COLO668 (cell line): ENCODE results near the gene VPS37B.
A peak's percentile ranks its signal among the peaks of the same experiment; 100 is the strongest.
"Not testable (repeated sequence)": the region's sequence is repeated elsewhere in the genome, so short reads cannot be mapped to it uniquely, and the experiment has no call there.

Source experiments
- DNase-seq: peaks from one replicate; lab custom pipeline; 2025; ENCODE audit not compliant: unreplicated experiment; lab: John Stamatoyannopoulos, UW

Gene VPS37B, protein sequence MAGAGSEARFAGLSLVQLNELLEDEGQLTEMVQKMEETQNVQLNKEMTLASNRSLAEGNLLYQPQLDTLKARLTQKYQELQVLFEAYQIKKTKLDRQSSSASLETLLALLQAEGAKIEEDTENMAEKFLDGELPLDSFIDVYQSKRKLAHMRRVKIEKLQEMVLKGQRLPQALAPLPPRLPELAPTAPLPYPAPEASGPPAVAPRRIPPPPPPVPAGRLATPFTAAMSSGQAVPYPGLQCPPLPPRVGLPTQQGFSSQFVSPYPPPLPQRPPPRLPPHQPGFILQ

DNA sequence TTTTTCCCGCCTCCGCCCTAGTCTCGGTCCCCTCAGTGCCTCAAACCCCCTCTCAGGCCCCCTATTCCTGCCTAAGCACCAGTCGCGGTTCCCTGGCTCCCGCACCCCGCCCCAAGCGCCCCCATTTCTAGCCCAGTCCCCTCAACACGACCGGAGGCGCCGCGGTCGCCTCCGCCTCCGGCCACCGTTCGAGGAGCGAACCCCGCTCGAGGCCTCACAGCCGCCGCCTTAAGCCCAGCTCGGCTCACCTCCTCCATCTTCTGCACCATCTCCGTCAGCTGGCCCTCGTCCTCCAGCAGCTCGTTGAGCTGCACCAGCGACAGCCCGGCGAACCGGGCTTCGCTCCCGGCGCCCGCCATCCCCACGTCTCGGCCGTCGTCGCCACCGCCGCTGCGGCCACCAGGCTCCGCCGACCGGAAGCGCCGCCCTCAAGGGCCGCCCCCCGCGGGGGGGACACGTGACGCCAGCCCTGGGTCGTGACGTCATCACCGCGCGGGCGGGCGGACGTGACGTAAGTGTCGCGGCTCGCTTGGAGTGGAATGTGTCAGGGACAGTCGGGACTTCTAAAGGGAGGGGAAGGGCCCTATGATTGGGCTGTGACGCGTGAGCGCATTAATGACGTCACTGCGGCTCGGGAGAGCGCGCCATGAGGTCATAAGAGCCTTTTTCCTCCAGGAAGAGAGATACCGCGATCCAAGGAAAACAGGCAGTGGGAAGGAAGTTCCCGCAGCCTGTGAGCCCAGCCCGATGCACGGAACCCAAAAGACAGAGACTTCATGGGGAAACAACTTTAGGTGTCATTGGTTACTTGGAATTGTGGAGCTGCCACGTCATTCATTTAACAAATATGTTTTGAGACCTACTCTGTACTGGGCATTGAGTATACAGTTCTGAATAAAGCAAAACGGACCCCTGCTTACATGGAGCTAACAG is at the start of gene VPS37B:
Gene VPS37B, minus strand, starts transcription at position 421 of the 933 bp plus-strand sequence. Its CDS starts 62 bp downstream, at position 359.
- DNase-seq: peak; percentile 95

DNA sequence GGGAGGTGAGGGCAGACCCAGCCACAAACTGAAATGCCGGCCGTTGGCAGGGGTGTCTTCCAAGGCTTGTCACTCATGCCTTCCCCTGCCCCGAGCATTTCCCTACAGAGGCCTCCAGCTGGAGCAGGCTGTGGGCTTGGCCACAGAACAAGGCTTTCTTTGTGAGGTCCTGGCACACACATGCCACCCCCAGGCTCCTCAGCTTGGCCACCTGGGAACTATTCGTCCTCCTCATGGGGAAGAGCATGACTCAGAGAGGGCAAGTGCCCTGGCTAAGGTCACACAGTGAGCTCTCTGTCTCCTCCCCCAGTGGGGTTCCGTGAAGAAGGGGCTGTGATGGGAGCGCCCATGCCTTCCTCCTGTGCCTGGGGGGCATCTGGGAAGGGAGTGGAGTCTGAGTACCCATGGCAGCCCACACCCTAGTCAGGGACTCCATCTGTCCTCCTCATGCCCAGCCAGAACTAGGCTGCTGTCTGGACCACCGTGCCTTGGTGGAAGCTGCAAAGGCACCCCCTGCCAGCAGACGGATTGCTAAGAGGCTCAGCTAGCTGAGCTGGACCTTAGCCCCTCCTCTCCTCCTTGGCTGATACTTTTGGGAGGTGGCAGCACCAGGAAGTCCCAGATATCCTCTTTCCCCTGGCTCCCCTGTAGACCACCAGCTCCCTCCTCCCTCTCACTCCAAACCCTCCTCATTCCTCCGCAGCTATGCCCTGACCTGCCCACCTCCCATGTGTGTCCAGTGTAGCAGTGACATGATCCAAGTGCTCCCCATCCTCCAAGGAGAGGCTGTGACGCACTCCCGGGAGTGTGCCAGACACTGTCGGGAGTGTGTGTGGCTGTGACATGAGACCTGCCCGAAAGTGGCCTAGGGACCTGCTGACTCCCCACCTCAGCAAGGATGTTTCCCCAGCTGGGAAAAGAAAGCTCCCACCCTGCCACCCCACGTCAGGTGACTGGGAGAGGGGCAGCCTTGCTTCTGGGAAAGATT is 49.0 kb upstream of the VPS37B start:
- DNase-seq: no peak

DNA sequence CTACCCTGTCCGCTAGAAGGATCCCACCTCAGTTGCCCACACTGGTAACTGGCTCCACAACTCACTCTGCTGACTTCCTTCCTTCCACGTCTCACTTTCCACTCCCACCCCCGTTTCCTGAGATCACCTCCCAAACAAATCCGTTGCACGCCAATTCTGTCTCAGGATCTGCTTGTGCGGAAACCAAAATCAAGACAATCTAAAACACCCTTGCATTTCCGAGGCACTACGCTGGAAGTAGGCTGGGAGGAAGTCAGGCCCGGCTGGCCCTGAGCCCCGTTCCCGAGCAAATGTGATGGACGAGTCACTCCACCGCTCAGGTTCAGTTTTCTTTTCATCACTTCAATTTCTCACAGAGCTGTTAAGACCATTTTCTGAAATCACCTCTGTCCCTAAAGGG is 47.3 kb upstream of the VPS37B start:
- DNase-seq: no peak

DNA sequence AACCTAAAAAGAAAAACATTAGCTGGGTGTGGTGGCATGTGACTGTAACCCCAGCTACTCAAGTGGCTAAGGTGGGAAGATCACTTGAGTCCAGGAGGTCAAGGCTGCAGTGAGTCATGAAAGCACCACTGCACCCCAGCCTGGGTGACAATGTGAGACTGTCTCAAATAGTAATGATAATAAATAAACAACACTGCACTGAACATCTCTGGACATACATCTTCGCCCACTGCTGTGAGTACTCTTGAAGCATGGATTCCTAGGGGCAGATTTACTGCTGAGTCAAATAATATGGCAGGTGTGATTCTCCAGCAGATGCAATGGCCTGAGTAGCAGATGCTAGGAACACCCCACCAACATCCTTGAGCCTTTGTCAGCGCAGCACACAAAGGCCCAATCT is 46.7 kb upstream of the VPS37B start:
- no peak for DNase-seq

DNA sequence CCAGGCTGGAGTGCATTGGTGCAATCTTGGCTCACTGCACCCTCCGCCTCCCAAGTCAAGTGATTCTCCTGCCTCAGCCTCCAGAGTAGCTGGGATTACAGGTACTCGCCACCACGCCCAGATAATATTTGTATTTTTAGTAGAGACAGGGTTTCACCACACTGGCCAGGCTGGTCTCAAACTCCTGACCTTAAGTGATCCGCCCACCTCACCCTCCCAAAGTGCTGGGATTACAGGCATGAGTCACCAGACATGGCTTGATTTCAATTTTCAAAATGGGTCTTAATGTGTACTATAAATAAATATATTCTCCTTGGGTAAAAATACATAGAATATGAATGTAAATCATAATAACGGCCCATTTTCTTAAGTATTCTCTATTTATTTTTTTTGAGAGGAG is 45.4 kb upstream of the VPS37B start:
- not testable (repeated sequence) for DNase-seq

DNA sequence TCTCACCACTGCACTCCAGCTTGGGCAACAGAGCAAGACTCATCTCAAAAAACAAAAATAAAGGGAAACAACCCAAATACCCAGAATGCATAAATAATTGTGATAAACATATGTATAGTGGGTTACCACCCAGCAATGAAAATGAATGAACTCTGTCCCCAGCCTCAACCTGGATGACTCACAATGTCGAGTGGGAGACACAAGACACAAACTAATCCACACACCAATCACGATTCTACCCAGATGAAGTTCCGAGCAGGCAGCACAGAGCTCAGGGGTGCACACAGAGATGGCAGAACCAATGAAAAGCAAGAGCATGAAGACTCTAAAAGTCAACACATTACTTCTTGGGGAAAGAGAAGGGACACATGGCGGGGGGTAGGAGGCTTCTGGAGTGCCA is 43.2 kb upstream of the VPS37B start:
- DNase-seq: no peak

DNA sequence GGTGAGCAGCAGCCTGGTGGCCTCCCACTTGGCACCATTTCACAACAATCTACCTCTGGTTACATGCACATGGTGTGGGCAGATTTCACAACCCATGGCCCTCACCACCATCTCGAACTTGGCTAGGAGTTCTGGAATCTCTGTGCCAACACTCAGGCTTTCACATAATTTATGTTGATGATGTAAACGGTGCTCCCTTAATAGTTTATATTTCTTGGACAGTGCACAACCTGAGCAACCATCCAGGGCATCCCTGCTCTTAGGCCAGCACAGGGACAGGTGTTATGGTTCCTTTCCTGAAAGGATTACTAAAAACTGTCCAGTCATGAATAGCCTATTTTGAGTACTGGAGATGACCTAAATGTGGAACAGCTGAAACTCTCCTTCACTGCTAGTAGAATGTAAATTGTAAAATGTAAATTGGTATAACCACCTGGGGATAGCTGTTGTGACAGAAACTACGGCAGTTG is 41.7 kb upstream of the VPS37B start:
- DNase-seq: no peak

DNA sequence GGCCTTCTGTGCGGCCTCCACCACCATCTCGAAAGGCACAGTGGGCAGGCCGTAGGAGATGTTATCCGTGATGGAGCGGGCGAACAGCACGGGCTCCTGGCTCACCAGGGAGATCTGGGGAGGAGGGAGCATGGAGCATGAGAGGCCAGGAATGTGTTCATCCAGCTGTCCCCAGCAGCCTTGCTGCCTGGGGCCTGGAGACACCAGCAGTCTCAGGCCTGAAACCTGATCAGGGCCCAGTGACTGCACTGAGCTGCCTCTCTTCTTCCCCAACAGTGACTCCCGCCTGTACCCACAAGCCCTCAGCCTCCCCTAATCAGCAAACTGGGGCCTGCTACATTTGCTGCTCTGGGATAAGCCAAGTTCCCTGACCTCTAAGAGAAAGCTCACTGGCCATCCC is 39.4 kb upstream of the VPS37B start:
- DNase-seq: no peak

DNA sequence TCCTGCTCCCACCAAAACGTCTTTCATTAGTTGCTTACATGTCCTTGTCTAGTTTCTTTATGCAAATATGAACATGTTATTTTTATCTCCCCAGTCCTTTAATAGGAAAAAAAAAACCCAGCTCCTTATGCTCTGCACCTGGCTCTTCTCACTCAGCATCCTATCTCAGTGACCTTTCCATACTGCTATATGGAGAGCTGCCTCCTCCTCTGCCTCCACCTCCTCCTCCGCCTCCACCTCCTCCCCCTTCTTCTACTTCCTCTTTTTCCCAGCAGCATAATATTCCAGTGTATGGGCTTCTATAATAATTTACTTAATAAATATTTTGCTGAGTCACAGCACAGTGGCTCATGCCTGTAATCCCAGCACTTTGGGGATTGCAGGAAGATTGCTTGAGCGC is 38.8 kb upstream of the VPS37B start:
- DNase-seq: no peak

DNA sequence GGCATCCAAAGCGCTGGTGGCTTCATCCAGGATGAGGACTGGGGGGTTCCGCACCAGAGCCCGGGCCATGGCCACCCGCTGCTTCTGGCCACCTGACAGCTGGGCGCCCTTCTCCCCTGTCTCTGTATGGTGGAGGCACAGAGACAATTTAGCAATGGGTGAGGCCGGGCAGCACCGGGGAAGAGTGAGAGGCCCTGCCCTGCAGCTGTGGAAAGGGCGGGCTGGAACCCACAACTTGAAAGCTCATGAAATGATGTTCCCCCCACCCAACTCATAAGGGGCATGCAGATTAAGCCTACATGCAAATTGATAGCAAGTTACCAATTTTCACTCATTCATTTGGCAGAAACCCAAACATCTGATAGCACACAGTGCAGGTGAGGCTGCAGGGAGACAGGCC is 36.3 kb upstream of the VPS37B start:
- DNase-seq: no peak

DNA sequence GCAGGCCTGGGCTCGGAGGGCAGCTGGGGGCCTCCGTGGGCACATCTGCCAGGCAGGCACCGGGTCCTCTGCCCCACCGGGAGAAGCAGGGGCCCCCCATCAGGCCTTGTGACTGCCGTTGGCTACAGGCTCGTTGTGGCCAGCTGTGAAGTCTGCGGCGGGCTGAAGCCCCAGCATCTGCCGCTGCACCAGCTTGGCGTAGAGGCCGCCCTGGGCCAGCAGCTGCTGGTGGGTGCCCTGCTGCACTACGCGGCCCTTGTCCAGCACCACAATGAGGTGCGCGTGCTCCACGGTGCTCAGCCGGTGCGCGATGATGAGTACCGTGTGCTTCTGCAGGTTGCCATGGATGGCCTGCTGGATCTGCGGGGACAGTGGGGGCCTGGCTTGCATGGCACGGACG is 33.9 kb upstream of the VPS37B start:
- DNase-seq: no peak

DNA sequence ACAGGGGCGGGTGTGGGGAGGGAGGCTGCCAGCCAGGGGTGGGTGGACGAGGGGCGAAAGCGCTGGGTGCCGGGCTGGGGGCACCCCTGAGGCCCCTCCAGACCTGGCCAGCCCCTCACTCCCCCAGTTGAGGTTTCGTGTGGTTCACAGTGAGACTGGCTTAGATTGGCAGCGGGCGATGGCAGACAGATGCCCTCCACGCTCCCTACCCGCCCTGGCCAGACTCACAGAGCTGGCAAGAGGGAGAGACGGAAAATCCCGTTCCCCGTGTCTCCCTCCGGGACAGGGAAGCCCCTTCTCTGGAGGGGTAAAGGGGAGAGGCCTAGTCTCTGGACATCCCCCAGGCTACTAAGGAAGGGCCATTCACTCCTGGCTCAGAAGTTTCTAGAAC is 33.2 kb upstream of the VPS37B start:
- DNase-seq: no peak

DNA sequence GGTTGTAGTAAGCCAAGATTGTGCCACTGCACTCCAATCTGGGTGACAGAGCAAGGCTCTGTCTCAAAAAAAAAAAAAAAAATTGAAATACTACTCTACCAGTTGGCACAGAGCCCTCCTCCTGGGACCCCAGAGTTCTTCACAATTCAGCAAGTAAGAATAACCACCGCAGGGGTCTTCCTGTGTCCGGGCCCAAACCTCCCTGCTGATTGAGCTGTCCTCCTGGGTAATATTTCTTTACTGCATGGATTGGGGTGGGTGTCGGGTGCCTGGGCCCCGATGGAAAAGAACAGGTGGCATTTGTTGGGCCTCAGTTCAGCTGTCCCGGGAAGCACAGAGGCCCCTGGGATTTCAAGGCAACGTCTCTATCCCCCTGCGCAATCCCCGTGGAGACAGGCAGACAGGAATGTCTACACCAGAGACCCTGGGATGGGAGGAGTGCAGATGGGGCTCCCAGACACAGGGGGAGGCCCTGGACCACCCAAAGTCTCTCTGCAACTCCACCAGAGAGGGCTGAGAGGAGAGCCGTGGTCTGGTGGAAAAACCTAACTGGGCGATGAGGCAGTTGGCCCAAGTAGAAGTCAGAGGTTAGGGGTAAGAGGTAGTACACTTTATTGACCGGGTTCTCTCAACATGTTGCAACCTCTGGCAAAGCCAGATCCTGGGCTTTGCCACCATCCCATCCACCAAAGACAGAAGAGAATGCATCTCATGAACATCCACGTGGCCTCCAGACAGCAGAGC is 32.7 kb upstream of the VPS37B start:
- no peak for DNase-seq

DNA sequence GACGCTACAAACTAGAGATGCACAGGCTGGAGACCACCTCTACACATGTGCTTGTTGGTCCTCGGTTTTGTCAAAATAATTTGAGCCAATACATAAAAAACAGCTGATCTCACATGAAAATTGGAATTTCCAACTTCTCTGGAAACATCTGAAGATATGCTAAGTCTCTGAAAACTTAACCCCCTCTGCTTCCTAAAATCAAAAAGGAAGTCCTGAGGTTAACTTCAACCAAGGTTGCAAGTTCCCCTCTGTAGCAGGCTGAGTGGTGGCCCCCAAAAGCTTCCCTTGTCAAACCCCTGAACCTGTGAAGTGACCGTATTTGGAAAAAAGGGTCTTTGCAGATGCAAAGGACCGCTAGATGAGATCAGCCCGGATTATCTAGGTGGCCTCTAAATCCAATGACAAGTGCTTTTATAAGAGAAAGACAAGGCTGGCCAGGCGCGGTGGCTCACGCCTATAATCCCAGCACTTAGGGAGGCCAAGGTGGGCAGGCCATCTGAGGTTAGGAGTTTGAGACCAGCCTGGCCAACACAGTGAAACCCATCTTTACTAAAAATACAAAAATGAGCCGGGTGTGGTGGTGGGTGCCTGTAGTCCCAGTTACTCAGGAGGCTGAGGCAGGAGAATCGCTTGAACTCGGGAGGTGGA is 32.0 kb upstream of the VPS37B start:
- no peak for DNase-seq

DNA sequence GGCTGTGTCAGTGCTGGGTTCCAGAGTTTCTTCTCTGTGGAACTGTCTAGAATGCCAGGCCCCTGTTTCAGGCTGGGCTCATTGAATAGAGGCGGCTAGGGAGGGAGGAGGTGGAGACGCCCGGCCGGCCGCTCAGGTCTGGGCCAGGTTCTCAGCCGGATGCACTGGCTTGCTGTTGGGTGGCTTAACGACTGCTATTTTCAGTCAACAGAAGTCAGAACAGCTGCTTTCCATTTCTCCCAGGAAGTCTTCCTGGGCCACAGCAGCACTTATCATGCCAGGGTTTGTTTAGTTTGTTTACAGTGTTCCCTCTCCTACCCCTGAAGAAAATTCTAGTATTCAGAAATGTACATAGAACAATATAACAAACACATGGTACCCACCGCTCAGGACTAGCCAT is 26.0 kb upstream of the VPS37B start:
- peak; percentile 28 for DNase-seq

DNA sequence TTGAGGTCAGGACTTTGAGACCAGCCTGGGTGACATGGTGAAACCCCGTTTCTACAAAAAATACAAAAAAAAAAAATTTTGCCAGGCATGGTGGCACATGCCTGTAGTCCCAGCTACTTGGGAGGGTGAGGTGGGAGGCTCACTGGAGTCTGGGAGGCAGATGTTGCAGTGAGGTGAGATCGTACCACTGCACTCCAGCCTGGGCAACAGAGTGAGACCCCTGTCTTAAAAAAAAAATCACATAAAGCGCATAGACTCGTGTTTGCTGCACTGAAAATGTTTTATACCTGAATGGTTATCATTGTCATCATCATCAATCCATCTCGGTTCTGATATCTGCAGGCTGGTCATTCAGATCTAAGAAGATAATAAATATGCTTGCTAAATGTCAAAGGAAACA is 24.8 kb upstream of the VPS37B start:
- DNase-seq: no peak

DNA sequence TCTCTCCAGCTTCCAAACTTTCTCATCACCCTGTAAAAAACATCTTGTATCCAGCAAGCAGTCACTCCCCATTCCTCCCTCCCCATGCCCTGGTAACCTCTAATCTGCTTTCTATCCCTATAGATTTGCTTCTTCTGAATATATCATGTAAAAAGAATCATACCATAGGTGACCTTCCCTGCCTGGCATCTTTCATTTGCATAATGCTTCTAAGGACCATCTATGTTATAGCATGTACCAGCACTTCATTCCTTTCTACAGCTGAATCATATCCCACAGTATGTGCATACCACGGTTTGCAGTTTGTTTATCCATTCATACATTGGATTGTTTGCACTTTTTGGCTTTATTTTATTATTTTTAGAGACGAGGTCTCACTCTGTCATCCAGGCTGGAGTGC is 22.9 kb upstream of the VPS37B start:
- DNase-seq: no peak

DNA sequence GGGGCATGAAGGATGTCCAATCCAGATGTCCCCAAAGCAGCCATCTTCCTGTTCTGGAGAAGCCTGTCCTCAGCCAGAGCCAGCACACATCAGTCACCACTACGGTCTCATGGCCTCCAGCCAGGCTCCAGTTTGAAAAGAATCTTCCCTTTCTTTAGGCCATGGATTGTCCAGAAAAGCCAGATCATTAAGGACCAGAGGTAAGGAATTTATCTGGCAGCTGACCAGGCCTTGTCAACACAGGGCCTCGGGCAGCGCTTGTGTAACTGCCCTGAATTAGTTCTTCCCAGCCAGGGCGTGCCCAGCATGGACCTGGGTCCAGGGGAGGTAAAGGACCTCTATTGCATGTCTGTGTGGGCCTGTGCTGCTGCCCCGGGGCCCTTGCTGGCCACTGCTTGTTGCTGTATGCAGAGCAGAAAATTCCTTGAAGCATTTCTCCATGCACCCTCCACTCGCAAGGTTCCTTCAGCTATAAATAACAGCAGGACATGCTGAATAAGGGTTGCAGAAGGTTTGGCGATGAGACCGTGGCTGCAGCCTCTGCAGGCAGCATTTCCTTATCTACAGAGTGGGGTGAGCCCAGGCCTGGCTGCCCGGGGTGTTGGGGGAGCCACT is 21.7 kb upstream of the VPS37B start:
- DNase-seq: no peak
